Upper lobe of left lung (tissue), 4 donors: ENCODE data around the gene HOXC11.

ENCODE experiments used
- EP300 ChIP-seq, 4 donors: sonication (generic); formaldehyde crosslinking; IDR thresholded peaks; one replicate each; pipeline ENCODE4 v1.5.1; 2017; ENCODE audit warnings: antibody characterized with exemption in 4 of 4, control low read depth in 2 of 4
- POLR2A ChIP-seq, 4 donors: fragments of 450-650 bp; IDR thresholded peaks; one replicate each; pipeline ENCODE4 v1.5.1; 2016 to 2017; ENCODE audit warnings: antibody characterized with exemption in 4 of 4, mild to moderate bottlenecking in 2 of 4
- TF ChIP-seq, protein P1 (sequence below), 6 experiments: fragments of 450-650 bp in 4 of 6; fragments of 200-600 bp in 2 of 6; sonication (generic) in 2 of 6; IDR thresholded peaks; one replicate each; pipeline ENCODE4 v1.5.1; 2016 to 2019; ENCODE audit warnings: antibody characterized with exemption in 6 of 6

DNA sequence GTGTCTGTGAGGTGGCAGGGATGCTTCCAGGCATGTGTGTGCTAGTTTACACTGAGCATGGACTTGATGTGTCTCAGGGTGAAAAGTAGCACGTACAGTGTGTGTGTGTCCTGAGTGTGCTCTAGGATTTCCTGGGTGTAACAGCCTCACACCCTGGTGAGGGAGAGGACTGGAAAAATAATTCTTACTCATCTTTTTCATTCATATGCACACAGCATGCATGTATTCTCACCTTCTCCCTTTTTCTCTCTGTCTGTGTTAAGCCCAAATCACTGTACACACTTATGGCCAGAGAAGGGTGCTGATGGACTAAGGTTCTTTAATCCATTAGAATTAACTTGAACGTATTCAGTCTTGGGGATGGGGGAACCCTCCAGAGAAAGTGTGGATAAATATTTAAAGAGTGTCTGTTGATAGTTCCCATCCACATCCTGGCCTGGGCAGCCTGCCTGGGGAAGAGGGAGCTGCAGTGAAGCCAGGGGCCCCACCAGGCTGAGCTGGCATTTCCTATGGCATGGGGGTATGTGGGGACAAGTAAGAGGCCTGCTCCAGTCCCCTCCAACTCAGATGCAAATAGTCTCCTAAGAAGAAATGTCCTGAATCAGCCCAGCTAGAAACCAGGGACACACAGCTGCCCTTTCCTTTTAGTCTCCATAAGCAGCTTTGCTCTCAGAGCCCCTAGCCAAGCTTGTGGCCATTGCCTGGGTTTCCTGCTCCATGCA is 34.8 kb downstream of the HOXC11 start:
- TF ChIP-seq, protein P1, sequence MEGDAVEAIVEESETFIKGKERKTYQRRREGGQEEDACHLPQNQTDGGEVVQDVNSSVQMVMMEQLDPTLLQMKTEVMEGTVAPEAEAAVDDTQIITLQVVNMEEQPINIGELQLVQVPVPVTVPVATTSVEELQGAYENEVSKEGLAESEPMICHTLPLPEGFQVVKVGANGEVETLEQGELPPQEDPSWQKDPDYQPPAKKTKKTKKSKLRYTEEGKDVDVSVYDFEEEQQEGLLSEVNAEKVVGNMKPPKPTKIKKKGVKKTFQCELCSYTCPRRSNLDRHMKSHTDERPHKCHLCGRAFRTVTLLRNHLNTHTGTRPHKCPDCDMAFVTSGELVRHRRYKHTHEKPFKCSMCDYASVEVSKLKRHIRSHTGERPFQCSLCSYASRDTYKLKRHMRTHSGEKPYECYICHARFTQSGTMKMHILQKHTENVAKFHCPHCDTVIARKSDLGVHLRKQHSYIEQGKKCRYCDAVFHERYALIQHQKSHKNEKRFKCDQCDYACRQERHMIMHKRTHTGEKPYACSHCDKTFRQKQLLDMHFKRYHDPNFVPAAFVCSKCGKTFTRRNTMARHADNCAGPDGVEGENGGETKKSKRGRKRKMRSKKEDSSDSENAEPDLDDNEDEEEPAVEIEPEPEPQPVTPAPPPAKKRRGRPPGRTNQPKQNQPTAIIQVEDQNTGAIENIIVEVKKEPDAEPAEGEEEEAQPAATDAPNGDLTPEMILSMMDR (IDR thresholded peaks at IDR 0.05) = no peak
- TF ChIP-seq POLR2A (IDR thresholded peaks at IDR 0.05) (no peak), EP300 (IDR thresholded peaks at IDR 0.05) (no peak)
